HG03039 (cell line): ENCODE measurements around the gene FOXF1.

Experiments used
- ATAC-seq: cut with Tn5 transposase; IDR thresholded peaks from one replicate; pipeline ENCODE4 v1.9.1; 2021; ENCODE audit warnings: mild to moderate bottlenecking, moderate library complexity; ENCODE audit not compliant: unreplicated experiment

FOXF1 gene

GRCh38 chr16:86515777-86516622, 5.7 kb downstream of the FOXF1 start:
- no peak for ATAC-seq

GRCh38 chr16:86516623-86517003, 6.3 kb downstream of the FOXF1 start:
- ATAC-seq = no peak

DNA sequence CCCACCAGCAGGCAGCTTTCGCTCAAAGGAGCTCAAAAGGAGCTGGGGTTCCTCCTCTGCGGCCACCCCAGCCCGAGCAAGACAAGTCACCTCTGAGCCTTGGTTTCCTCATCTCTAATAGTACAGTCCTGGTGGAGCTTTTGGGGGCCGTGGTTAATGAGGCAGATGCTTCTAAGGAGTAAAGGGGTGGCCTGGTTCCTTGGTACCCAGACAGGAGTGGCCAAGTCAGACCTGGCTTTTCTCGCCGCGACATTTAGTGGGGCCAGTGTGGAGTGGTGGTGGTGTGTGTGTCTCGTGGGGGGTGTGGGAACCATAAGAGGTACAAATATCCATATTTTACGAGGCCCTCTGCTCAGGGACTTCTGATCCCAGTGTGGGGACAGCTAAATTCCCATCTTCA, 6.7 kb downstream of the FOXF1 start:
- ATAC-seq = no peak

- ATAC-seq = no peak
Measured at GRCh38 chr16:86517652-86518258, 7.4 kb downstream of the FOXF1 start.

- no peak for ATAC-seq
Measured at GRCh38 chr16:86519007-86519648, 8.8 kb downstream of the FOXF1 start.

DNA sequence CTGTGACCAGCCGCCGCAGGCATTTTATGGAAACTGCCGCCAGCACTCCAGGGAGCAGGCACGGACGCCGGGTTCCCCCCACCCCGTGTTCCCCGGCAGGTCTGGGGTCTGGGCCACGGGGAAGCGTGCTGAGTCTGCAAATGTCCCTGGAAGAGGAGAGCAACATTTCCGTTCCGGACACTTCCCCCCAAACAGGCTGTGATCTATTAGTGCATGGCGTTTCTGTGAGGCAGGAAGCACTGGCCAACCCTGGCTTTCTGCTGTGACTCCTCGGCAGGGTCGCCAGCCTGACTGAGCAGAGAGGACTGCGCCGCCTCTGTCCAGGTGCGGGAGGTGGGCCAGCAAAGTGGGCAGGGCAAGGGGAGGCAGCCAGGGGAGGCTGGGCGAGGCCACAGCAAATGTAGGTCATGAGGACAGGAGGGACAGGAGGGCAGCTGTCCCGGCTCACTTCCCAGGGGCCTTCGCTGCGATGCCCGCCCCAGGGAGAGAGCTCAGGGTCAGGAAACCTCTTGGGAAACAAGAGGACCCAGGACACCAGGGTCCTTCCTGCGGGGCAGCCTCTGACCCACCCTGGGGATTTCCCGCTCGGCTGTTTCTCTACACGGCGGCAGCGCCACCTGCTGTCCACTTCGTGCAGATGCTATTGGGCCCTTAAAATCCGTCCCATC, 9.5 kb downstream of the FOXF1 start:
- ATAC-seq = no peak

DNA sequence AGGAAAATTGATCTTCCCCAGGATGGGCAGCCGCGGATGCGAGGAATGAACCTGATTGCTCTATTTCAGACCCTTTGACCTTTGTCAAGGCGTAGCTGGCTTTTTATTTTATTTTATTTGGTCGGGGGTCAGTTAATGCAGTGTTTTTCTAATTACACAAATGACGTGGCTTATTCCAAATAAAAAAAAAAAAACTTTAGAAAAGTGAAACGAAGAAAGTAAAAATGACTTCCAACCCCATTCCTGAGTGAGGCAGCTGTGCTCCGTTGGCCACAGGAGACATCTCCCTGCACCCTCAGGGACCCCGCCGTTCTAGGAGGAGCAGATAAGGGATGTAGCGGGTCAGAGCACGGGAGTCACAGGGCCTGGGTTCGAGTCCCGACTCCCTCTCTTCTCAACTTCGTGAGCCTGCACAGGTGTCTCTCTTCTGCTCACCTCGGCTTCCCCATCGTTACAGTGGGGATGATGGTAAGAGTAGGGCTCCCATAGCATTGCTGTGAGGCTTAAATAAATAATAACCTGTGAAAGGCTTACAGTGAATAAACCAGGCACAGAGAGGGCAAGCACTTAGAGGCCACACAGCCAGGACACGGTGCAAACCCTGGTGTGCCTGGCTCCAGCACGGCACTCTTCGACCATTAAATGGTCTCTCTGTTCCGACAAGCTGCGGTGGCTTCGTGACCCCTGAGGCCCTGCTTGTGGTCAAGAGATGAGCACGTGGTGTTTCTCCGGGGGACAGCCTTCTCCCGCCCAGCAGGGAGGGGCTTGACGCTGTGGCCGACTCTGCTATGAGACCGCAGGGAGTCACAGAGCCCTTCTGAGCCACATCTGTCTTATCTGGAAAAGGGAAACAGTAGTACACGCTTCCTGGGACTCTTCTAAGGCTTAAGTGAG, 10.2 kb downstream of the FOXF1 start:
- ATAC-seq = no peak

GRCh38 chr16:86521236-86522197, 11.2 kb downstream of the FOXF1 start:
- no peak for ATAC-seq

- ATAC-seq = no peak
Measured at GRCh38 chr16:86522634-86523033, 12.3 kb downstream of the FOXF1 start.

DNA sequence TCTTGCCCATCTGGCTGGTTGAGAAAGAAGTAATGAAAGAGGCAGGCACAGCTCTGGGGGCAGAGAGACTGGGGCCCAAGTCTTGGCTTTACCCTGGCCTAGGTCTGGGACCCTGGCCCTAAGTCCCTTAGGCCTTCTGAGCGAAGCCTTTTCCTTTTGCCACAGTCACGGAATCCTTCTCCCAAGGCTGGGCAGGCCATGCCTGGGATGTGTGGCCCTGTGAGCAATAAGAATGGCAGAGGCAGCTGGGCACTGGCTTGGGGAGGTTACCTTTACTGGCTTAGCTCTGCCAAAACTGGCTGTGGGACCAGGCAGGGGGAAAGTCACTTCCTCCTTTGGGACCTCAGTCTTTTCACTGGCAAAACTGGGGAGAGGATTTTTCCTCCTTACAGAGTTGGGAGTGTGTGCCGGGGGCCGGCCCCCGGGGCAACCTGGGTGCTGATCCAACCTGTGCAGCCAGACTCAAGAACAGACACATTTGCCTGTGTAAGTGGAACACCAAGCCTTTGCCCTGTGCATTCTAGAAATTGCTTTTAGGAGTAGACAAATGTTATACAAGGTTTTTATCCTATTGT, 12.9 kb downstream of the FOXF1 start:
- ATAC-seq = no peak

DNA sequence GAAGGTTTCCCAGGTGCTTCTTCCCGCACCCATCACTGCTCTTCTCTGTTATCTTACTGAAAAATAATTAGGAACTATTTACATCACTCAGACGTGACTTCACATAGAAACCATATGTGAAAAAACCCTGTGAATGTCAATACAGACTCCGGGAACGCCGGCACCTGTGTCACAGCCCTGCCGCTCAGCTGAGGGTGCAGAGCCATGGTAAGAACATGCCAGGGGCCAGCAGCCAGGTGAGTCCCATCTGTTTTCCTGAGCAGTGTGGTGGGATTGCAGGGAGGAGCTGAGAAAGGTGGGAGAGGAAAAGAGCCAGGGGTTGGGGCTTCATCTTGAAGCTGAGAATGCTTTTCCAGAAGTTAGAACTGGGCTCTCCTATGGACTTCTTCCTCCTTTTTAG, 13.7 kb downstream of the FOXF1 start:
- ATAC-seq = no peak

- no peak for ATAC-seq
Measured at GRCh38 chr16:86525696-86526095, 15.4 kb downstream of the FOXF1 start.

- no peak for ATAC-seq
Measured at GRCh38 chr16:86527366-86527765, 17.0 kb downstream of the FOXF1 start.

DNA sequence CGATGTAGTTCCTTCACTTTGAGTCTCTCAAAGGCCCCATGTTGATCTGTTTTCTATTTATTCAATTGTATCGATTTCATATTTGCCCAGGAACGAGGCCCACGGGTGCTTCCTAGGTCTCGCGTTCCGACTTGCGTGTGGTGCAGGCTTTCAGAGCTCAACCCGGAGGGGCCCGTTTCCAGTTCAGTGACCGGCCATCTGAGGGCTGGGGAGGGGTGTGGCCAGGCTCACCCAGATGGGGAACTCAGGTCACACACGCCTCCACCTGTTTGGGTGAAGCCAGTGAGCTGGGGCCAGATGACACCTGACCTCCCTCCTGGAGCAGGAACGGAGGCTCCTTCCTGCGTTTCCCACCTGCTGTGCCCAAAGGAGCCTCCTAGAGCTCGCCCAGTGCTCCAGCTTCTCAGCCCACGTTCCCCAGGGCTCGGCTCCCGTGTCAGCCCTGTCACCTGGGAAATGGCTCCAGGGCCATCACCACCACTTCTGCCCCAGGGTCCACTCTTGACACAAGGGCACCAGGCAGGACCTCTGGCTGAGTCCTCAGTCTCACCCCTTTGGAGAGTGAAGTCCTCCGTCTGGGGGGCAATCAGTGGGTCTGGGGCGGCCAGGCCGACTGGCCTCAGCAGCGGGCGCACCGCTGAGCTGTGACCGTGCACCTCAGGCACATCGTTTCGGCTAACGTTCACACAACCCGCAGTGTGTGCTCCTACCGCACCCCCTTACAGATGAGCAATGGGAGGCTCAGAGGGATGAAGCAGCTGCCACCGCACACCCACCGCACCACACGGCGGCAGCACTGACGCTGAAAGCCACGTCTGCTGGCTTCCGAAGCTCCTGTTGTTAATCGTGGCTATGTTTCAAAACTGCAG, 18.0 kb downstream of the FOXF1 start:
- ATAC-seq = no peak

- no peak for ATAC-seq
Measured at GRCh38 chr16:86529160-86529559, 18.8 kb downstream of the FOXF1 start.

GRCh38 chr16:86530251-86531190, 20.2 kb downstream of the FOXF1 start:
- no peak for ATAC-seq

DNA sequence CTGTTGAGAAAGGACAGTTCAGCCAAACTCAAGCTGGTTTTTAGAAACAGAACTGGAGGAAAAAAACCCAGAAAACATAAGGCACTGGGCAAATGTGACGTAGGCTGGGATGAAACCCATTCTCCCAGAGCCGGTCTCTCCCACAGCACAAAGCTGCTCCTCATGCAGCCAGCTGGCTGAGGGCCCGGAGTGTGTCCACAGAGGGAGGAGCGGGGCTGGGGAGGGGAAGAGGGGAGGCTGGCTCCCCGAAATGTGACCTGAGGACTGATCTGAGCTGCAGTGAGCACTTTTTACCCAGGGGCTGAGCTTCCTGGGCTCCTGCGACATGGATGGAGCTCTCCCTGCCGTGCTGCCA, 20.8 kb downstream of the FOXF1 start:
- no peak for ATAC-seq
